NCI-H187 (cell line): Measurements from ENCODE around the gene ULK4.
"Not testable (repeated sequence)": the region's sequence is repeated elsewhere in the genome, so short reads cannot be mapped to it uniquely, and the experiment has no call there.

Experiments used
- DNase-seq, 2 experiments: peaks; one replicate each; lab custom pipeline; 2025; lab: John Stamatoyannopoulos, UW

Gene ULK4

GRCh38 chr3:41762867-41763266 is 199.0 kb downstream of the ULK4 start:
- not testable (repeated sequence) for DNase-seq

DNA sequence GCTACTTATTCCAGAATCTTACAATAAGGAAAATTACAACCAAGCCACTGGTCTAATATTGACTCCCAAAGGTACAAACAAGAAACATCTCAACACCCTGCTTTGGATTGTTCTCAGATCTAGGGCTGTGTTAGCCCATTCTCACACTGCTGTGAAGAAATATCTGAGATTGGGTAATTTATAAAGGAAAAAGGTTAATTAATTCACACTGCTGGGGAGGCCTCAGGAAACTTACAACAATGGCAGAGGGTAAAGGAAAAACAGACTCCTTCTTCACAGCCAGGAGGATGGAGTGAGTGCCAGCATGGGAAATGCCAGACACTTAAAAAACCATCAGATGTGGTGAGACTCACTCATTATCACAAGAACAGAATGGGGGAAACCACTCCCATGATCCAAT is 208.3 kb downstream of the ULK4 start:
- no peak for DNase-seq

DNA sequence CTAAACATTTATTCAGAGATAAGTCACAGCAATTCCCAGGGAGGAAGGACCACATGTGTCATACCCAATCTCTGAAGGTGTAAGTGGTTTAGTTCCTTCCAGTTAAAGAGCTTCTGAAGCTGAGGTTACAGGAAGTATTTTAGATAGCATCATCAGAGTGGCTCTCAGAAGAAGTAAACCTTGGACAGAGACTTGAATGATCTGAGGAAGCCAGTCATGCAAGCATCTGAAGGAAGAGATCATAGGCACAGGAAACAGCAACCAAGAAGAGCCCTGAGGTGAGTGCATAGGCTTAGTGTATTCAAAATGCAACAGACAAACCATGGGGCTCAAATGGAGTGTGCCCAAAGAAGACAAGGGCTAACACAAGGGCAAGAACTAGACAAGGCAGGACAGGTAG is 210.3 kb downstream of the ULK4 start:
- no peak for DNase-seq

- no peak for DNase-seq
Observed at GRCh38 chr3:41749988-41750387, 211.9 kb downstream of the ULK4 start.

- DNase-seq: no peak
Observed at GRCh38 chr3:41746215-41746614, 215.7 kb downstream of the ULK4 start.

GRCh38 chr3:41742121-41742520 is 219.8 kb downstream of the ULK4 start:
- no peak for DNase-seq

- DNase-seq: no peak
Observed at GRCh38 chr3:41740374-41740886, 221.5 kb downstream of the ULK4 start.

GRCh38 chr3:41726891-41727290 is 235.0 kb downstream of the ULK4 start:
- DNase-seq: no peak

GRCh38 chr3:41717641-41718040 is 244.3 kb downstream of the ULK4 start:
- DNase-seq: no peak

GRCh38 chr3:41716471-41716870 is 245.4 kb downstream of the ULK4 start:
- no peak for DNase-seq

GRCh38 chr3:41715376-41715775 is 246.5 kb downstream of the ULK4 start:
- DNase-seq: no peak

DNA sequence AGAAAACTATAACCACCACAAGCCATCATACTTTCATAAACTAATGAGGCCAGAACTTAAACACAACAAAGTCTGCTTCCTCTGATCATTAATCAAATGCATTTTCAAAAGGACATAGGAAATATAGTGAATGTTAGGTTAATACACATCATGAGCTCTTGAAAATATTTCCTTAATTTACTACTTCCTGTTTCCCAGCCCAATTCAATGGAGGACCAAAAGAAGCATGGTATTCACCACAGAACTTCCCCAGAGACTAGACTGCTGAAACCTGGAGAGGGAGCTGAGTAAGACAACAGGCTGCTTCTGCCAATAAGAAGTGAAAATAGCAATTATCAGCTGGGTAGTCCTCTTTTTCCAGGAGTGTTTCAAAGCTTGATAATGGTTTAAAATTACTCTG is 250.3 kb downstream of the ULK4 start:
- DNase-seq: no peak

- no peak for DNase-seq
Observed at GRCh38 chr3:41710646-41711388, 251.1 kb downstream of the ULK4 start.

GRCh38 chr3:41709213-41709612 is 252.7 kb downstream of the ULK4 start:
- DNase-seq: not testable (repeated sequence)

DNA sequence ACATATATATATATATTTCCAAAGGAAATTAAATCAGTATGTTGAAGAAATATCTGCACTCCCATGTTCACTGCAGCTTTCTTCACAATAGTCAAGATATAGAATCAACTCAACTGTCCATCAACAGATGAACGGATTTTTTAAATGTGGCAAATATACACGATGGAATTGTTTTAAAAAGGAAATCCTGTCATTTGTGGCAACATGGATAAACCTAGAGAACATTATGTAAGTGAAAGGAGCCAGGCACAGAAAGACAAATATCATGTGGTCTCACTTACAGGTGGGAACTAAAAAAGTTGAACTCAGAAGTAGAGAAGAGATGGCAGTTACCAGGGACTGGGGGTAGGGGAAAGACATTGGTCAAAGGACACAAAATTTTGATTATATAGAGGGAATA is 253.7 kb downstream of the ULK4 start:
- DNase-seq: no peak

- DNase-seq: no peak
Observed at GRCh38 chr3:41705893-41706292, 256.0 kb downstream of the ULK4 start.

- DNase-seq: no peak
Observed at GRCh38 chr3:41701191-41701698, 260.7 kb downstream of the ULK4 start.

GRCh38 chr3:41700155-41700554 is 261.7 kb downstream of the ULK4 start:
- DNase-seq: no peak

DNA sequence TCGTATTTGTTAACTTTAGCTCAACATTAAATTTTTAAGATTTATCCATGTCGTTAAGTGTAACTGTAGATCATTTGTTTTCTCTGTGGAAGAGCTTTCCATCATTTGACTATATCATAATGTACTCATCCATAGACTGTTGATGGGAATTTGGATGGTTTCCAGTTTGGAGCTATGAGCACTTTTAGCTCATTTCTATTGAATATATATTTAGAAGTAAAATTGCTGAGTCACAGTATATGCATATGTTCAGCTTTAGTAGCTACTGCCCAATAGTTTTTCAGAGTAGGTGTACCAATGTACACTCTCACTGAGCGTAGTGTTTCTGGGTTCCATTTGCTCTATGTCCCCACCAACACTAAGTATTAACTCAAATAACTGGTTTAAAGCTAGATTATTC is 263.0 kb downstream of the ULK4 start:
- no peak for DNase-seq

DNA sequence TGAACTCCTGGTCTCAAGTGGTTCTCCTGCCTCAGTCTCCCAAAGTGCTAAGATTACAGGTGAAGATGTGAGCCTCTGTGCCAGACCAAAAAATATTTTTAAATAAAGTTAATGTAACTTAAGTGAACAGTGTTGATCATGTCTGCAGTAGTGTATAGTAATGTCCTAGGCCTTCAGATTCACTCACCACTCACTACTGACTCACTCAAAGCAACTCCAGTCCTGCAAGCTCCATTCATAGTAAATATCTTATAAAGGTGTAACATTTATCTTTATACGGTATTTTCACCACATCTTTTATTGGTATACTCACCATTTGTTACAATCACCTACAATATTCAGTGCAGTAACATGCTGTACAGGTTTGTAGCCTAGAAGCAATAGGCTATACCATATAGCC is 264.2 kb downstream of the ULK4 start:
- DNase-seq: no peak

- not testable (repeated sequence) for DNase-seq
Observed at GRCh38 chr3:41695806-41696205, 266.1 kb downstream of the ULK4 start.

DNA sequence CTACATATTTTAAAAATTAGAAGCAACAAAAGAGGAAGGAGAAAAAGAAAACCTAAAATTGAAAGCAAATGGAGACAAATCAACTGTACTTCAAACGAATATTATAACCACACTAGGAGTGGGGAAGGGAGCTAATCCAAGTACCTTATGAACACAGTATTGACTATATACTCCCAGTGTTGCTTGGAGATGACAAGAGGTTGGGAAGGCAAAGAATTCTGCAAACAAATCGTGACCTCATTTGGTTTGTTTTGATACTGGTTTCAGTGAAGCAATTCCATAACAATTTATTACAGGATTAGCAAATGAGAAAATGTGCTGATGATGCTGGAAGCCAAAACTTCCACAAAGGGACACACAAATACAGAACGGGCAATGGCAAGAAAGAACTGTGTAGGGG is 268.1 kb downstream of the ULK4 start:
- DNase-seq: no peak

DNA sequence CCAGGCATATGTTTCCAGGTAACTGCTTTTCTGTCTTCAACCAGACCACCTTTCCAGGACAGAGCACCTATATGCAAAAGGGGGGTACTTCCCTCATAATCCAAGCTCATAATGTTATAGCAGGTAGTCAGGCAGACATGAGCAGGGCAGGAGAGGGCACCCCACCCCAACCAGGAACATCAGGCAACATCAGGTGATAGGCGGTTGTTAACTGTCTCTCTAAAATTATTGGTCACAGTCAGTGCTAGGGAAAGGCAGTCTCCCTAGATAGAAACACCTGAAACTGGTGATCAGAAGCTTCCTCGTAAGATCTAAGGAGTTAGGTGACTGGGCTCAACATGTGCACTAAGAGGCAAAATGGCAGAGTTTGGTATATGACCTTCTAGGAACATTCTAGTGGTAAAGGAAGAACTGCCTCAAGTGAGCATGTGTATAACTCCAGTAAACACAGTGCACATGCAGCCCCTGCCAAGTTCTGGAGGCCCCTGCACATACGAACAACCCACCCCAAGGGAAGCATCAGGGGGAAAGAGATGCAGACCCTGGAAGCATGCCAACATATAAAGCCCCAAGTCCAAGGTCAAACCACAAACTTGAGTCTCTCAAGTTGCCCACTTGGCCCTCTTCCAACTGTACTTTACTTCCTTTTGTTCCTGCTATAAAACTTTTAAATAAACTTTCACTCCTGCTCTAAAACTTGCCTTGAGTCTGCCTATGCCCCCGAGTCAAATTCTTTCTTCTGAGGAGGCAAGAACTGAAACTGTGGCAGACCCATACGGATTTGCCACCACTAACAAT is 270.9 kb downstream of the ULK4 start:
- DNase-seq: no peak
